Activated B cell treated with CpG ODN at 0.5 μM for 24 hours (primary cell): Measurements from ENCODE around the gene SPARC. TPM values are rescaled to one million over a fixed set of nuclear protein-coding genes. Genes with fewer than 3 reads are reported as not detected.

ENCODE experiments used
- ATAC-seq: fragments of 200-7000 bp; cut with Tn5 transposase; one replicate; pipeline ENCODE4 v1.10.0; 2021; ENCODE audit warnings: low read depth, mild to moderate bottlenecking, moderate library complexity
- CTCF ChIA-PET: fragments of 350-600 bp; sonication (Branson Sonifier 250); formaldehyde crosslinking; loops from one replicate; lab custom pipeline; 2021; ENCODE audit warnings: antibody characterized with exemption; lab: Charles Lee
- POLR2A ChIA-PET: fragments of 350-600 bp; sonication (Branson Sonifier 250); formaldehyde crosslinking; loops from one replicate; lab custom pipeline; 2021; ENCODE audit warnings: antibody characterized with exemption; lab: Charles Lee
- DNase-seq: peaks from one replicate; pipeline ENCODE4 v3.0.0; 2022
- H3K27ac Mint-ChIP-seq: one replicate; pipeline ENCODE4 v1.8.0; 2020; ENCODE audit warnings: mixed read lengths
- H3K27me3 Mint-ChIP-seq: one replicate; pipeline ENCODE4 v1.8.0; 2021; ENCODE audit warnings: mixed read lengths
- H3K36me3 Mint-ChIP-seq: one replicate; pipeline ENCODE4 v1.8.0; 2021; ENCODE audit warnings: low read depth, mixed read lengths
- H3K4me1 Mint-ChIP-seq: one replicate; pipeline ENCODE4 v1.8.0; 2021; ENCODE audit warnings: mixed read lengths
- H3K4me3 Mint-ChIP-seq: one replicate; pipeline ENCODE4 v1.8.0; 2020; ENCODE audit warnings: mild to moderate bottlenecking, mixed read lengths
- H3K9me3 Mint-ChIP-seq: one replicate; pipeline ENCODE4 v1.8.0; 2020; ENCODE audit warnings: mixed read lengths
- CTCF ChIP-seq: fragments of 200-600 bp; IDR thresholded peaks from one replicate; pipeline ENCODE4 v1.8.0; 2022; ENCODE audit warnings: antibody characterized with exemption, mild to moderate bottlenecking
- intact Hi-C: fragments of 100-400 bp; cut with micrococcal nuclease; formaldehyde crosslinking; loops from one replicate; pipeline ENCODE4 v1.15.1; 2024
- total RNA-seq: library from RNA; stranded (reverse); gene quantifications from 2 replicates; pipeline ENCODE4 v1.2.3, GENCODE V29; 2022

Gene SPARC
- total RNA-seq, 1 donor from 2014 or later = not detected

DNA sequence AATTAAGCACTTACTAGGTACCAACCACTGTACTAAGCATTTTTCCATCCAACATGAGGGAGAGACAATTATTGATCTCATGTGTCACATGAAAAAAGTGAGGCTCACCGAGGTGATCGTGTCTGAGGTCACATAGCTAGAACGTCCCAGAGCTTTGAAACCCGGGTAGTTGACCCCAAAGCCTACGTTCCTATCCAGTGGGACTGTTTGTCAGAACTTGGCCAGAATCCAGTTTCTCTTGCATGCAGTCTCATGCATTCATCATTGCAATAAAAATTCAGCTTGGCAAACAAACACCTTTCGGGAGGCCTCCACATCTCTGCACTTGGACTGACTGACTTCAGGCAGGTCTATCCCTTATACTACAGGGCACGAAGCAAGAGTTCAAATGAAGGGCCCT, 72.2 kb downstream of the SPARC start:
- no peak overlapping the region for H3K4me3 Mint-ChIP-seq
- H3K36me3 Mint-ChIP-seq = no peaks in the 10 kb centered on the region
- H3K27me3 Mint-ChIP-seq = peaks cover 23% of the 10 kb centered on the region
- CTCF ChIA-PET = no interaction called here
- ATAC-seq = no peak
- no peak for DNase-seq
- no peak overlapping the region for H3K27ac Mint-ChIP-seq
- intact Hi-C loops = no loop called here
- no peaks in the 10 kb centered on the region for H3K9me3 Mint-ChIP-seq
- peaks cover 8% of the 10 kb centered on the region for H3K4me1 Mint-ChIP-seq
- no peak for TF ChIP-seq CTCF
- POLR2A ChIA-PET = no interaction called here

- Mint-ChIP-seq H3K27ac (no peak overlapping the region), H3K36me3 (no peaks in the 10 kb centered on the region), H3K4me1 (peaks cover 8% of the 10 kb centered on the region), H3K4me3 (no peak overlapping the region), H3K9me3 (no peaks in the 10 kb centered on the region), H3K27me3 (peaks cover 23% of the 10 kb centered on the region)
- ChIA-PET POLR2A (no interaction called here), CTCF (no interaction called here)
- no peak for ATAC-seq
- DNase-seq = no peak
- no peak for TF ChIP-seq CTCF
- intact Hi-C loops = no loop called here
These were observed 73.9 kb downstream of the SPARC start for GRCh38 chr5:151612689-151613427.

DNA sequence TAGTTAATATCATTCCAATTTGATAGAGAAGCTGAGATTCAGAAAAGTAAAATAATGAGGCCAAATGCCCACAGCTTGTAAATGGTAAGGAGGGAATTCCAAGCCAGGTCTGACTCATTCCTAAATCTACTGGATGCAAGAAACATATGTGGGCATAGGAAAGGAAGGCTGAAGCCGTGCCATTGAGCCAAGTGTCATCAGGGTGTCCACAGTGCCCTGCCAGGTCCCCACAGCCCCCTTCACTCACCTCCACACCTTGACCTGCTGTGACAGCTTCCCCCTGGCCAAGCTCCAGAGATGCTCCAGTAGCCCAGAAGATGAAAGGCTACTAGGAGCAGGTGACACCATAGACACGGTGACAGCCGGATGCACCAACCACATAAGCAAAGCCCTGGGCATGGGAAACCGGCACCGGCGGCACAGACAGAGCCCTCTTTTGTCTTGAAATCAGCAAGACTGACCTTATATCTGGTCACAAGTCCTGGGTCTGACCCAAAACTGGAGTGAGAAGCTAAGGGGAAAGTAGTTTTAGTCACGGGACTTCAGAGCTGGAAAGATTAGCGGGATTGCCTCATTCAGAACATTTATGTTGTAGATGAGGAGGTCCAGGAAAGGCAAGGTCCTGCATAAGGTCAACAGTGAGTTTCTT, 75.5 kb downstream of the SPARC start:
- ATAC-seq (no peak), DNase-seq (no peak)
- H3K9me3 Mint-ChIP-seq = no peaks in the 10 kb centered on the region
- no peak overlapping the region for H3K27ac Mint-ChIP-seq
- intact Hi-C loops = no loop called here
- H3K36me3 Mint-ChIP-seq = no peaks in the 10 kb centered on the region
- peaks cover 8% of the 10 kb centered on the region for H3K4me1 Mint-ChIP-seq
- POLR2A ChIA-PET = no interaction called here
- peaks cover 22% of the 10 kb centered on the region for H3K27me3 Mint-ChIP-seq
- TF ChIP-seq CTCF = no peak
- no peak overlapping the region for H3K4me3 Mint-ChIP-seq
- CTCF ChIA-PET = no interaction called here

Other genes with a start within 250 kb of the SPARC start
- gene SLC36A1, start 239.3 kb downstream of the SPARC start, total RNA-seq = 9.9 and 14.1 TPM in 2 replicates
- 0.02 TPM in 2 replicates for gene FAT2, start 95.6 kb downstream of the SPARC start, total RNA-seq
- gene ATOX1, start 71.7 kb upstream of the SPARC start, total RNA-seq = 61.2 and 66.6 TPM in 2 replicates
- gene G3BP1, start 85.0 kb upstream of the SPARC start, total RNA-seq = 227 and 239 TPM in 2 replicates
- not detected in 2 replicates for gene GLRA1, start 237.9 kb upstream of the SPARC start, total RNA-seq